HepG2 (cell line): ENCODE measurements around the gene PPP6R2. TPM values are rescaled to one million over a fixed set of nuclear protein-coding genes. Genes with fewer than 3 reads are reported as not detected.

Source experiments
- ATAC-seq: fragments of 200-7000 bp; cut with Tn5 transposase; 3 replicates; pipeline ENCODE4 v1.9.1; 2020; ENCODE audit warnings: mild to moderate bottlenecking, moderate library complexity
- BruUV-seq: library from RNA; stranded (reverse); fragments of 400-500 nt; replicated peaks from 2 replicates; lab custom pipeline; 2021; lab: Mats Ljungman, UMichigan
- CTCF ChIA-PET: fragments of 300-600 bp; formaldehyde crosslinking; extraction: SDS; loops from one replicate; lab custom pipeline; 2021; ENCODE audit warnings: low total read pairs, inconsistent platforms, low intra/inter-chr PET ratio; lab: Yijun Ruan, JAX
- POLR2A ChIA-PET: fragments of 350-600 bp; sonication (Branson Sonifier 250); formaldehyde crosslinking; loops from one replicate; lab custom pipeline; 2020; ENCODE audit warnings: antibody characterized with exemption, inconsistent platforms; lab: Yijun Ruan, JAX
- DNase-seq: peaks from one replicate; pipeline ENCODE4 v3.0.0-alpha.2; 2015; ENCODE audit warnings: low spot score
- FAIRE-seq: peaks from 3 replicates; lab custom pipeline; 2011; peaks lifted over from hg19 to GRCh38; lab: Jason Lieb, UNC
- H2AFZ ChIP-seq: one replicate; pipeline ENCODE4 v1.6.1; 2011; ENCODE audit warnings: low read length, inconsistent platforms
- H3K27ac ChIP-seq: fragments of 300-600 bp; 3 replicates; pipeline ENCODE4 v1.8.0; 2011; ENCODE audit warnings: mixed run types, mild to moderate bottlenecking, mixed read lengths, low read length, inconsistent platforms; ENCODE audit not compliant: insufficient read depth; ENCODE audit errors: extremely low read length
- H3K27me3 ChIP-seq, 2 experiments: fragments of 200-600 bp in 1 of 2; 2 replicates in 1 of 2; 3 replicates in 1 of 2; pipeline versions ENCODE4 v1.6.0 to v1.8.0; 2011; ENCODE audit warnings: low read length in 2 of 2, mild to moderate bottlenecking in 2 of 2, moderate library complexity in 2 of 2, inconsistent platforms in 1 of 2; ENCODE audit not compliant: insufficient read depth in 2 of 2, control insufficient read depth in 1 of 2
- H3K36me3 ChIP-seq, 2 experiments: fragments of 200-600 bp in 1 of 2; replicated peaks in 1 of 2; 2 replicates in 1 of 2; 3 replicates in 1 of 2; pipeline versions ENCODE4 v1.5.1 to v1.8.0; 2011; ENCODE audit warnings: low read length in 2 of 2, inconsistent platforms in 1 of 2; ENCODE audit not compliant: insufficient read depth in 2 of 2, control insufficient read depth in 1 of 2
- H3K4me1 ChIP-seq: 2 replicates; pipeline ENCODE4 v1.5.1; 2012; ENCODE audit warnings: low read length, inconsistent platforms; ENCODE audit not compliant: insufficient read depth
- H3K4me2 ChIP-seq: 2 replicates; pipeline ENCODE4 v1.6.0; 2011; ENCODE audit warnings: low read depth, low read length, inconsistent platforms
- H3K4me3 ChIP-seq, 3 experiments: fragments of 200-600 bp in 1 of 3; sonication (generic), shearing (Covaris generic) in 1 of 3; replicated peaks in 1 of 3; 2 replicates each; pipeline ENCODE4 v1.5.1; 2011 to 2016; ENCODE audit warnings: low read length in 3 of 3, inconsistent platforms in 2 of 3, low read depth in 2 of 3, mild to moderate bottlenecking in 2 of 3, control low read depth in 1 of 3, mixed read lengths in 1 of 3; ENCODE audit not compliant: insufficient read depth in 1 of 3
- H3K79me2 ChIP-seq: one replicate; pipeline ENCODE4 v1.6.1; 2011; ENCODE audit warnings: low read length, inconsistent platforms; ENCODE audit not compliant: insufficient read depth
- H3K9ac ChIP-seq: 2 replicates; pipeline ENCODE4 v1.6.0; 2011; ENCODE audit warnings: mild to moderate bottlenecking, low read depth, low read length, inconsistent platforms; ENCODE audit not compliant: insufficient read depth
- H3K9me3 ChIP-seq: 2 replicates; pipeline ENCODE4 v1.5.1; 2012; ENCODE audit warnings: mild to moderate bottlenecking, low read length
- H4K20me1 ChIP-seq: 2 replicates; pipeline ENCODE4 v1.6.0; 2011; ENCODE audit warnings: inconsistent platforms, mild to moderate bottlenecking, low read length, moderate library complexity; ENCODE audit not compliant: insufficient read depth
- CAMTA2 ChIP-seq: sonication (generic); formaldehyde crosslinking; IDR thresholded peaks from 2 replicates; pipeline ENCODE4 v1.4.0; 2020; ENCODE audit warnings: mild to moderate bottlenecking, missing genetic modification reagents, borderline replicate concordance
- EED ChIP-seq: sonication (generic); formaldehyde crosslinking; IDR thresholded peaks from 2 replicates; pipeline ENCODE4 v1.5.0; 2020; ENCODE audit warnings: mild to moderate bottlenecking, missing genetic modification reagents
- HNRNPK ChIP-seq: fragments of 200-400 bp; formaldehyde crosslinking; IDR thresholded peaks from 2 replicates; pipeline ENCODE4 v1.6.1; 2018; ENCODE audit warnings: low read length, low read depth, moderate library complexity, mild to moderate bottlenecking; ENCODE audit not compliant: poor library complexity, severe bottlenecking
- MAFG ChIP-seq: sonication (generic); formaldehyde crosslinking; IDR thresholded peaks from 2 replicates; pipeline ENCODE4 v1.5.1; 2020; ENCODE audit warnings: mild to moderate bottlenecking, missing genetic modification reagents
- MIER3 ChIP-seq: IDR thresholded peaks from 2 replicates; pipeline ENCODE4 v1.6.1; 2016; ENCODE audit warnings: missing compliant biosample characterization, borderline replicate concordance
- MNT ChIP-seq: fragments of 450-650 bp; IDR thresholded peaks from 2 replicates; pipeline ENCODE4 v1.6.1; 2016
- PATZ1 ChIP-seq: sonication (generic); formaldehyde crosslinking; IDR thresholded peaks from 2 replicates; pipeline ENCODE4 v1.4.0; 2020; ENCODE audit warnings: missing genetic modification reagents
- RARA ChIP-seq: IDR thresholded peaks from 2 replicates; pipeline ENCODE4 v1.6.1; 2016; ENCODE audit warnings: missing genetic modification reagents, missing compliant biosample characterization
- RCOR2 ChIP-seq: IDR thresholded peaks from 2 replicates; pipeline ENCODE4 v1.6.1; 2016; ENCODE audit warnings: missing biosample characterization, missing genetic modification reagents
- SMYD3 ChIP-seq: sonication (generic); formaldehyde crosslinking; IDR thresholded peaks from 2 replicates; pipeline ENCODE4 v1.8.1; 2023; ENCODE audit warnings: mild to moderate bottlenecking, missing genetic modification reagents
- TARDBP ChIP-seq: sonication (generic); formaldehyde crosslinking; IDR thresholded peaks from 2 replicates; pipeline ENCODE4 v1.8.0; 2022; ENCODE audit warnings: mild to moderate bottlenecking, missing genetic modification reagents
- TRAFD1 ChIP-seq: sonication (generic); formaldehyde crosslinking; IDR thresholded peaks from 2 replicates; pipeline ENCODE4 v1.5.1; 2020; ENCODE audit warnings: missing genetic modification reagents, mild to moderate bottlenecking, borderline replicate concordance
- TRIM24 ChIP-seq: sonication (generic); formaldehyde crosslinking; IDR thresholded peaks from 2 replicates; pipeline ENCODE4 v1.8.0; 2022; ENCODE audit warnings: mild to moderate bottlenecking, missing genetic modification reagents
- ZFP62 ChIP-seq: sonication (generic); formaldehyde crosslinking; IDR thresholded peaks from 2 replicates; pipeline ENCODE4 v1.4.0; 2020; ENCODE audit warnings: missing genetic modification reagents
- ZNF296 ChIP-seq: sonication (generic); formaldehyde crosslinking; conservative IDR thresholded peaks from 2 replicates; pipeline ENCODE4 v1.5.0; 2020; ENCODE audit warnings: mild to moderate bottlenecking, missing genetic modification reagents
- ZNF556 ChIP-seq: sonication (generic); formaldehyde crosslinking; IDR thresholded peaks from 2 replicates; pipeline ENCODE4 v1.4.0; 2020; ENCODE audit warnings: mild to moderate bottlenecking, missing genetic modification reagents, borderline replicate concordance
- ZNF670 ChIP-seq: sonication (generic); formaldehyde crosslinking; IDR thresholded peaks from 2 replicates; pipeline ENCODE4 v1.8.0; 2022; ENCODE audit warnings: mild to moderate bottlenecking, missing genetic modification reagents, borderline replicate concordance
- ZSCAN29 ChIP-seq: sonication (generic); formaldehyde crosslinking; conservative IDR thresholded peaks from 2 replicates; pipeline ENCODE4 v1.4.0; 2020; ENCODE audit warnings: mild to moderate bottlenecking, missing genetic modification reagents
- WGBS: methylation state at CpG from one replicate; pipeline ENCODE4 v1.1.6; 2017; ENCODE audit warnings: low lambda C conversion rate; 5-methylcytosine and 5-hydroxymethylcytosine counted together
- in situ Hi-C: cut with HindIII; loops from 2 replicates; pipeline ENCODE4 v1.10.0; 2017; ENCODE audit warnings: low pct_unique_long_range_greater_than_20kb; ENCODE audit not compliant: extremely low pct_ligation_motif_present
- intact Hi-C: fragments of 100-400 bp; cut with micrococcal nuclease; formaldehyde crosslinking; loops from one replicate; pipeline ENCODE4 v1.10.0; 2022; ENCODE audit not compliant: unreplicated experiment
- polyA plus RNA-seq, 8 experiments: library from polyadenylated mRNA; depleted of rRNA in 3 of 8; stranded (reverse) in 7 of 8; unstranded in 1 of 8; fragments of >200 nt; fragmentation: Illumina TruSeq in 4 of 8; extraction: Trizol in 4 of 8; gene quantifications; 2 replicates each; pipeline versions ENCODE4 v1.2.1 to v1.2.3, GENCODE V29; 2011 to 2016; ENCODE audit warnings: low read depth in 4 of 8, missing spikeins in 1 of 8, mixed read lengths in 1 of 8; ENCODE audit not compliant: insufficient read depth in 1 of 8
- total RNA-seq, 5 experiments: library from RNA; depleted of rRNA; stranded (reverse); fragments of >200 nt; fragmentation: Illumina TruSeq; extraction: Trizol; gene quantifications; 2 replicates each; pipeline ENCODE4 v1.2.3, GENCODE V29; 2016; ENCODE audit warnings: low read depth in 1 of 5

PPP6R2 gene
- total and polyA plus RNA-seq, 2 of the 13 experiments (the other 11 are each of a cell fraction or from before 2014, with no cell fraction given), result 55.0 to 102 TPM

GRCh38 chr22:50347157-50347556 lies 4.0 kb downstream of the PPP6R2 start (continued):
- no peak for TF ChIP-seq ZSCAN29 (CRISPR knock-in tag)
- no peak for TF ChIP-seq MNT

GRCh38 chr22:50348058-50348457 lies 4.9 kb downstream of the PPP6R2 start:
- Histone ChIP-seq H3K4me2 (peak overlapping the region; percentile 15; the same call in 1 of the 2 replicates), H3K9me3 (no peaks in the 10 kb centered on the region), H4K20me1 (peaks cover 9% of the 10 kb centered on the region; the same call in 1 of the 2 replicates), H2AFZ (no peak overlapping the region), H3K9ac (no peak overlapping the region), H3K27me3 (no peaks in the 10 kb centered on the region), H3K36me3 (peaks cover 0 to 4% of the 10 kb centered on the region in 2 experiments; a peak in 3 of 5 replicates), H3K27ac (no peak overlapping the region), H3K4me3 (no peak overlapping the region), H3K4me1 (peaks cover 26% of the 10 kb centered on the region), H3K79me2 (peaks cover 27% of the 10 kb centered on the region)
- no TSS peak for BruUV-seq
- DNase-seq (no peak), ATAC-seq (no peak), FAIRE-seq (no peak)
- 62% methylated on average over 2 of the region's 2 CpGs for WGBS
- POLR2A ChIA-PET, result interaction anchor here (0.9 to 1.2 kb wide), 2 partner anchors 21 to 39 kb away, joined by 3 to 4 read pairs; partner anchors contain the start of gene DENND6B
- in situ Hi-C loops (no loop called here), intact Hi-C loops (no loop called here)
- CTCF ChIA-PET, result no interaction called here
- TF ChIP-seq MAFG (CRISPR knock-in tag) (no peak), TARDBP (CRISPR knock-in tag) (no peak), ZNF556 (CRISPR knock-in tag) (no peak), ZFP62 (no peak), ZNF296 (CRISPR knock-in tag) (no peak), MIER3 (CRISPR knock-in tag) (no peak), TRAFD1 (CRISPR knock-in tag) (no peak), TRIM24 (CRISPR knock-in tag) (no peak), RCOR2 (CRISPR knock-in tag) (no peak), CAMTA2 (no peak), EED (CRISPR knock-in tag) (no peak), HNRNPK (no peak), PATZ1 (CRISPR knock-in tag) (no peak), SMYD3 (CRISPR knock-in tag) (no peak), ZNF670 (no peak), RARA (CRISPR knock-in tag) (no peak)
